ENCODE results near the gene PLA2G12B. TPM values are rescaled to one million over a fixed set of nuclear protein-coding genes. Genes with fewer than 3 reads are reported as not detected.
"Not testable (repeated sequence)": the region's sequence is repeated elsewhere in the genome, so short reads cannot be mapped to it uniquely, and the experiment has no call there.

PLA2G12B gene
- total RNA-seq, 6 donors from 2014 or later, result 0.61 to 12.2 (median 3.2) TPM

DNA sequence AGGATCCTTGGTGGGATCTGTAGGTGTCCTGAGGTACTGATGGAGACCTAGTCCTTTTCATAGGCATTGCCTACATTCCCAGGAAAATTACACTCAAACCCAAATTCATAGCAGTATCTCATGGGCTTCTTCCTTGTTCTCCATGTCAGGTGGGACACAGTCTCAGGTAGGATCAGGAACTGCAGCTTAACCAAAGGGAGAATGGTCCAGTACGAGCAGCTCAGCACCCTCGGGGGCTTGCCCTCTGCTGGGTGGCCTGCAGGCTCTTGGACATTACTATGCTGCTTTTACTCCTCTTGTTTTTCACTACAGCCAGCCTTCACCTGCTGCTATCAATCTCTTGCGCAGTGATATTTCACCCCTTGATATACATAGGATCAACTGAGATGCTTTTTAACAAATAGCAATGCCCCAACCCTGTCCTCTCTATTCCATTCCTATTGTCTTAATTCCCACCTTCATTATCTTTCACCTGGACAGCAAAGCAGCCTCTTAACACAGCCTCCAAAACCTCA lies 28.6 kb downstream of the PLA2G12B start:
- Histone ChIP-seq H3K27ac (no peak overlapping the region), H3K4me1 (no peaks in the 10 kb centered on the region), H3K4me3 (no peak overlapping the region), H3K36me3 (no peaks in the 10 kb centered on the region), H3K9me3 (peaks cover 0 to 4% (median 2%) of the 10 kb centered on the region in 4 donors), H3K27me3 (no peaks in the 10 kb centered on the region)
- DNase-seq (no peak), ATAC-seq (ENCODE audit: low FRiP score in 2 of 2) (no peak)
- 95 to 99% methylated on average over 3 of the region's 3 CpGs for WGBS, 2 donors
- no peak for TF ChIP-seq POLR2AphosphoS5 (IDR thresholded peaks at IDR 0.05)

DNA sequence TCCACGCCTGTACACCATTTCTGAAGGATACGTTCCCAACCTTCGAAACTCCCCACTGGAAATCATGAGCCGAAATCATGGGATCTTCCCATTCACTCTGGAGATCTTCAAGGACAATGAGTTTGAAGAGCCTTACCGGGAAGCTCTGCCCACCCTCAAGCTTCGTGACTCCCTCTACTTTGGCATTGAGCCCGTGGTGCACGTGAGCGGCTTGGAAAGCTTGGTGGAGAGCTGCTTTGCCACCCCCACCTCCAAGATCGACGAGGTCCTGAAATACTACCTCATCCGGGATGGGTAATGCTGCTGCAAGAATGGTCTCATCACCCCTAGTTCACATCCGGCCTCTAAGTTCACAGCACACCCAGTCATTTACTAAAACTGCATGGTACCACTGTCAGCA lies 30.3 kb downstream of the PLA2G12B start:
- Histone ChIP-seq H3K4me3 (no peak overlapping the region), H3K36me3 (no peaks in the 10 kb centered on the region), H3K4me1 (no peaks in the 10 kb centered on the region), H3K27ac (no peak overlapping the region), H3K27me3 (no peaks in the 10 kb centered on the region), H3K9me3 (peaks cover 0 to 5% (median 2%) of the 10 kb centered on the region in 4 donors)
- no peak for TF ChIP-seq POLR2AphosphoS5 (IDR thresholded peaks at IDR 0.05)
- no peak for TF ChIP-seq EP300 (IDR thresholded peaks at IDR 0.05)
- no peak for TF ChIP-seq POLR2A (IDR thresholded peaks at IDR 0.05)
- TF ChIP-seq, protein P1, sequence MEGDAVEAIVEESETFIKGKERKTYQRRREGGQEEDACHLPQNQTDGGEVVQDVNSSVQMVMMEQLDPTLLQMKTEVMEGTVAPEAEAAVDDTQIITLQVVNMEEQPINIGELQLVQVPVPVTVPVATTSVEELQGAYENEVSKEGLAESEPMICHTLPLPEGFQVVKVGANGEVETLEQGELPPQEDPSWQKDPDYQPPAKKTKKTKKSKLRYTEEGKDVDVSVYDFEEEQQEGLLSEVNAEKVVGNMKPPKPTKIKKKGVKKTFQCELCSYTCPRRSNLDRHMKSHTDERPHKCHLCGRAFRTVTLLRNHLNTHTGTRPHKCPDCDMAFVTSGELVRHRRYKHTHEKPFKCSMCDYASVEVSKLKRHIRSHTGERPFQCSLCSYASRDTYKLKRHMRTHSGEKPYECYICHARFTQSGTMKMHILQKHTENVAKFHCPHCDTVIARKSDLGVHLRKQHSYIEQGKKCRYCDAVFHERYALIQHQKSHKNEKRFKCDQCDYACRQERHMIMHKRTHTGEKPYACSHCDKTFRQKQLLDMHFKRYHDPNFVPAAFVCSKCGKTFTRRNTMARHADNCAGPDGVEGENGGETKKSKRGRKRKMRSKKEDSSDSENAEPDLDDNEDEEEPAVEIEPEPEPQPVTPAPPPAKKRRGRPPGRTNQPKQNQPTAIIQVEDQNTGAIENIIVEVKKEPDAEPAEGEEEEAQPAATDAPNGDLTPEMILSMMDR (IDR thresholded peaks at IDR 0.05), result no peak
- no peak for DNase-seq
- no peak for ATAC-seq (ENCODE audit: low FRiP score in 2 of 2)
- 98 to 100% methylated on average over 13 of the region's 13 CpGs for WGBS, 2 donors

DNA sequence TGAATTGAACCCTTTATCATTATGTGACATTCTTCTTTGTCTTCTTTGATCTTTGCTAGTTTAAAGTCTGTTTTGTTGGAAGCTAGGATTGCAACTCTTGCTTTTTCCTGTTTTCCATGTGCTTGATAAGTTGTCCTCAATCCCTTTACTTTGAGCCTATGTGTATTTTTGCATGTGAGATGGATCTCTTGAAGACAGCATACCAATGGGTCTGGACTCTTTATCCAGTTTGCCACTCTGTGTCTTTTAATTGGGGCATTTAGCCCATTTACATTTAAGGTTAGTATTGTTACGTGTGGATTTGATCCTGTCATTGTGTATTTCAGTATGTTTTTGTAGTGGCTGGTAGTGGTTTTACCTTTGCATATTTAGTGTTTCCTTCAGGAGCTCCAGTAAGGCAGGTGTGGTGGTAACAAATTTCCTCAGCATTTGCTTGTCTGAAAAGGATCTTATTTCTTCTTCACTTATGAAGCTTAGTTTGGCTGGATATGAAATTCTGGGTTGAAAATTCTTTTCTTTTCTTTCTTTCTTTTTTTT lies 33.4 kb downstream of the PLA2G12B start:
- not testable (repeated sequence) for H3K4me3 ChIP-seq; DNase-seq; H3K27me3 ChIP-seq; H3K9me3 ChIP-seq; H3K36me3 ChIP-seq; H3K27ac ChIP-seq; ATAC-seq (ENCODE audit: low FRiP score in 2 of 2); H3K4me1 ChIP-seq
- 94 to 96% methylated on average over 1 of the region's 1 CpG for WGBS, 2 donors

DNA sequence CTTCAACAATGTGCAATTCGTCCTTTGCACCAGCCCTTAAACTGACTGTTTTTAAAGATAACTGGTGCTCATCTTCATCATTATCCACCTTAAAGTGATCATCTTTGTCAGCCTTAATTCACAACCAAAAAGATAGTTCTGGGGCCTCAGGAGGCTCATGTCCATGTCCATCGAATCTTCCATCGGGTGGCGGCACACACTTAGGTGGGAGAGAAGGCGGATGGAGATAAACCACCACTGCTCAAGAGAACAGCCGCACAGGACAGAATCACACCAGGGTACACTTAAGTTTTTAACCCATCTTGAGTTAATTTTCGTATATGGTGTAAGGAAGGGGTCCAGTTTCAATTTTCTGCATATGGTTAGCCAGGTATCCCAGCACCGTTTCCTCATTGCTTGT lies 36.3 kb downstream of the PLA2G12B start:
- no peak for ATAC-seq (ENCODE audit: low FRiP score in 2 of 2)
- TF ChIP-seq EP300 (IDR thresholded peaks at IDR 0.05), result no peak
- TF ChIP-seq, protein P1 (IDR thresholded peaks at IDR 0.05), result no peak
- TF ChIP-seq POLR2A (IDR thresholded peaks at IDR 0.05), result no peak
- no peak for TF ChIP-seq POLR2AphosphoS5 (IDR thresholded peaks at IDR 0.05)

DNA sequence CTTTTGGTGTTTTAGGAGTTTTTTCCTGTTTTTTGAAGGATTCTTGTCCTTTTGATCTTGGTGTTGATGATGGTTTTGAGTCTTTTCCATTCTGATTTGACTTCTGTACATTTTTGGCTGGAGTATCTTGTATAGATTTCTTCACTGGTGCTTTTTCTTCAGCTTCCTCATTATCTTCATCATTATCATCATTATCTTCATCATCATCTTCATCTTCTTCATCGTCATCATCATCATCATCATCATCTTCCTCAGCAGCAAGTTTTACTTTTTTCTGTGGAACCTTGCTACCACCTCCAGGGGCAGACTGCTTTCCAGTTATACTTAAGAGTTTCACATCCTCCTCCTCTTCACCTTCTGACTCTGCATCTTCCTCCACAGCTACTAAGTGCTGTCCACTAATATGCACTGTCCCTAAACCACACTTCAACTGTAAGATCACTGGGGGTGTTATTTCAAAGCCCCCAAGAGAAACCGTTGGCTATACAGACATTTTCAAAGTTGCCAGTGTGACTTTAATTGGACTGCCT lies 36.7 kb downstream of the PLA2G12B start:
- H3K36me3 ChIP-seq; H3K4me3 ChIP-seq; H3K27me3 ChIP-seq; H3K4me1 ChIP-seq; ATAC-seq (ENCODE audit: low FRiP score in 2 of 2); H3K27ac ChIP-seq; DNase-seq; H3K9me3 ChIP-seq: not testable (repeated sequence)
- 84 to 87% methylated on average over 2 of the region's 2 CpGs for WGBS, 2 donors

More for the DNA sequence above, 36.3 kb downstream of the PLA2G12B start:
- Histone ChIP-seq H3K36me3 (no peaks in the 10 kb centered on the region), H3K4me1 (no peaks in the 10 kb centered on the region), H3K9me3 (peaks cover 0 to 5% (median 2%) of the 10 kb centered on the region in 4 donors), H3K27ac (no peak overlapping the region), H3K4me3 (no peak overlapping the region), H3K27me3 (no peaks in the 10 kb centered on the region)
- DNase-seq, result no peak
- WGBS, 2 donors, result 90 to 97% methylated on average over 8 of the region's 8 CpGs

DNA sequence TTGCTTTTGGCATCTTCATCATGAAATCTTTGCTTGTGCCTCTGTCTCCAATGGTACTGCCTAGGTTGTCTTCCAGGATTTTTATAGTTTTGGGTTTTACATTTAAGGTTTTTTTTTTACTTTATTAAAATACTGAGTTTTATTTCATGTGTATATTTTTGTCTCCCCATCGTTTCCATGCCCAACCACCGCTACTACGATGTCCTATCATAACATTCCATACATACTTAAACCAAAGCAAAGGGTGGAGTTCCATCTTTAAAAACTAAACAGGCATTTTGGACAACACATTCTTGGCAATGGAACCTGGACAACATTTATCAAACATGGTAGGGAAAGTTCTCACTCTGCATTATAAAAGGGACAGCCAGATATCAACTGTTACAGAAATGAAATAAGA lies 37.4 kb downstream of the PLA2G12B start:
- not testable (repeated sequence) for H3K9me3 ChIP-seq; H3K36me3 ChIP-seq; H3K27ac ChIP-seq; H3K27me3 ChIP-seq; ATAC-seq (ENCODE audit: low FRiP score in 2 of 2); H3K4me1 ChIP-seq; H3K4me3 ChIP-seq; DNase-seq
- WGBS, 2 donors, result 60 to 65% methylated on average over 3 of the region's 3 CpGs

DNA sequence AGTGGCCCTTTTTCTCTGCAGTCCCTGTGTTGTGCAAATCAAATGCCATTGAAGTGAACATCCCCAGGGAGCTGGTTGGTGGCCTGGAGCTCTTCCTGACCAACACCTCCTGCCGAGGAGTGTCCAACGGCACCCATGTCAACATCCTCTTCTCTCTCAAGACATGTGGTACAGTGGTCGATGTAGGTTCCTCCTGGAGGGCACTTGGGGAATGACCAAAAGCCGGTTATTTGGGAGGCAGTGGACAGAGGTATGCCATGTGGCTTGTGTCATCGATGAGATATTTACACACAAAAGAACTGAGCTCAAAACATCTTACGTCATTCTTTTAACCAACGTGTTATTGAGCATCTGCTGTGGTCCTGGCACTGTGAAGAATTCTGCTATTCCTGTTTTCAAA lies 41.3 kb downstream of the PLA2G12B start:
- Histone ChIP-seq H3K36me3 (no peaks in the 10 kb centered on the region), H3K4me3 (no peak overlapping the region), H3K27me3 (no peaks in the 10 kb centered on the region), H3K4me1 (no peaks in the 10 kb centered on the region), H3K27ac (no peak overlapping the region), H3K9me3 (no peaks in the 10 kb centered on the region)
- DNase-seq (no peak), ATAC-seq (ENCODE audit: low FRiP score in 2 of 2) (no peak)
- WGBS, 2 donors, result 77 to 93% methylated on average over 7 of the region's 7 CpGs
- TF ChIP-seq EP300 (IDR thresholded peaks at IDR 0.05) (no peak), POLR2AphosphoS5 (IDR thresholded peaks at IDR 0.05) (no peak), POLR2A (IDR thresholded peaks at IDR 0.05) (no peak)
- TF ChIP-seq, protein P1 (IDR thresholded peaks at IDR 0.05), result no peak

Measured in upper lobe of left lung (tissue), 6 donors.